ENCODE measurements around the gene GPSM3.
"Not testable (repeated sequence)": the region's sequence is repeated elsewhere in the genome, so short reads cannot be mapped to it uniquely, and the experiment has no call there.

GPSM3 gene

GRCh38 chr6:32148289-32149091 lies 44.0 kb downstream of the GPSM3 start:
- no peak for DNase-seq

GRCh38 chr6:32147401-32148132 lies 44.9 kb downstream of the GPSM3 start:
- DNase-seq = no peak

GRCh38 chr6:32146687-32147086 lies 45.8 kb downstream of the GPSM3 start:
- no peak for DNase-seq

GRCh38 chr6:32146287-32146686 lies 46.2 kb downstream of the GPSM3 start:
- no peak for DNase-seq

GRCh38 chr6:32144238-32144637 lies 48.2 kb downstream of the GPSM3 start:
- DNase-seq = not testable (repeated sequence)

All from NCI-H1436 (cell line).